ENCODE results near the gene CTDSP2.
"Not testable (repeated sequence)": the region's sequence is repeated elsewhere in the genome, so short reads cannot be mapped to it uniquely, and the experiment has no call there.

The CTDSP2 gene

GRCh38 chr12:57852620-57853500, 6.3 kb upstream of the CTDSP2 start:
- DNase-seq (ENCODE audit: low read depth): no peak
- no peak for TF ChIP-seq CTCF (conservative IDR thresholded peaks at IDR 0.05; ENCODE audit: control insufficient read depth, insufficient read depth, low read depth, low read length)
- peak overlapping the region; percentile 27 for H3K4me3 ChIP-seq (ENCODE audit: control insufficient read depth, low read depth, low read length)

GRCh38 chr12:57852200-57852599, 5.7 kb upstream of the CTDSP2 start:
- no peak for DNase-seq (ENCODE audit: low read depth)
- TF ChIP-seq CTCF (conservative IDR thresholded peaks at IDR 0.05; ENCODE audit: control insufficient read depth, insufficient read depth, low read depth, low read length): no peak
- peak overlapping the region; percentile 27 for H3K4me3 ChIP-seq (ENCODE audit: control insufficient read depth, low read depth, low read length)

- no peak for DNase-seq (ENCODE audit: low read depth)
- no peak for TF ChIP-seq CTCF (conservative IDR thresholded peaks at IDR 0.05; ENCODE audit: control insufficient read depth, insufficient read depth, low read depth, low read length)
- no peak overlapping the region for H3K4me3 ChIP-seq (ENCODE audit: control insufficient read depth, low read depth, low read length)
Observed at GRCh38 chr12:57851552-57851951, 5.0 kb upstream of the CTDSP2 start.

- H3K4me3 ChIP-seq (ENCODE audit: control insufficient read depth, low read depth, low read length): no peak overlapping the region
- TF ChIP-seq CTCF (conservative IDR thresholded peaks at IDR 0.05; ENCODE audit: control insufficient read depth, insufficient read depth, low read depth, low read length): no peak
- DNase-seq (ENCODE audit: low read depth): no peak
Observed at GRCh38 chr12:57850854-57851430, 4.4 kb upstream of the CTDSP2 start.

GRCh38 chr12:57849447-57849846, 2.9 kb upstream of the CTDSP2 start:
- not testable (repeated sequence) for H3K4me3 ChIP-seq (ENCODE audit: control insufficient read depth, low read depth, low read length); DNase-seq (ENCODE audit: low read depth)

- no peak for DNase-seq (ENCODE audit: low read depth)
- H3K4me3 ChIP-seq (ENCODE audit: control insufficient read depth, low read depth, low read length): no peak overlapping the region
- no peak for TF ChIP-seq CTCF (conservative IDR thresholded peaks at IDR 0.05; ENCODE audit: control insufficient read depth, insufficient read depth, low read depth, low read length)
Observed at GRCh38 chr12:57849035-57849434, 2.5 kb upstream of the CTDSP2 start.

- no peak for DNase-seq (ENCODE audit: low read depth)
- no peak overlapping the region for H3K4me3 ChIP-seq (ENCODE audit: control insufficient read depth, low read depth, low read length)
- TF ChIP-seq CTCF (conservative IDR thresholded peaks at IDR 0.05; ENCODE audit: control insufficient read depth, insufficient read depth, low read depth, low read length): no peak
Observed at GRCh38 chr12:57848208-57848607, 1.7 kb upstream of the CTDSP2 start.
